OCI-LY3 (cell line): Measurements from ENCODE around the gene TTC17.

Source experiments
- EZH2phosphoT487 ChIP-seq: fragments of 200-600 bp; shearing (Covaris generic); IDR thresholded peaks from 2 replicates; pipeline ENCODE4 v1.6.1; 2018; ENCODE audit warnings: antibody characterized with exemption, mixed run types, low read depth
- TF ChIP-seq, protein P1 (sequence below): fragments of 200-600, 300-600 bp; sonication (generic); IDR thresholded peaks from 2 replicates; pipeline ENCODE4 v1.5.1; 2014; ENCODE audit warnings: antibody characterized with exemption, low read length, low read depth

DNA sequence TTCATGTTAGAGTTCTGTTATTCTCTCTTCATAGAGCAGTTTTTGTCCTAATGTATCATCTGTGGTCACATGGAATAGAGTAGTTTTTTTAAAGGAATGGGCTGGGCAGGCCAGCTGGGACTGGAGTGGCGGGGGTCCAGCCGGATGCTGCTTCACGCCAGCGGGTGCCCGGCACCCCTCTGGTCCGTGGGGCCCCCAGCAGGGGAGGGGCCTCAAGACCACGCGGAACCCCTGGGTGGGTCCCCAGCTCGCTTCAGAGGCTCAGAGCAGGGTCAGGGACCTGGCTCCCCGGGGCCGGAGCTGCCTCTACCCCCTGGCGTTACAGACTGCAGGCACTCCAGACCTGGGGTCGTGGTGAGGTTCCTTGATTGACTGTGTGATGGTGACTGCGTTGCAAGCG lies 162.8 kb downstream of the TTC17 start:
- TF ChIP-seq, protein P1, sequence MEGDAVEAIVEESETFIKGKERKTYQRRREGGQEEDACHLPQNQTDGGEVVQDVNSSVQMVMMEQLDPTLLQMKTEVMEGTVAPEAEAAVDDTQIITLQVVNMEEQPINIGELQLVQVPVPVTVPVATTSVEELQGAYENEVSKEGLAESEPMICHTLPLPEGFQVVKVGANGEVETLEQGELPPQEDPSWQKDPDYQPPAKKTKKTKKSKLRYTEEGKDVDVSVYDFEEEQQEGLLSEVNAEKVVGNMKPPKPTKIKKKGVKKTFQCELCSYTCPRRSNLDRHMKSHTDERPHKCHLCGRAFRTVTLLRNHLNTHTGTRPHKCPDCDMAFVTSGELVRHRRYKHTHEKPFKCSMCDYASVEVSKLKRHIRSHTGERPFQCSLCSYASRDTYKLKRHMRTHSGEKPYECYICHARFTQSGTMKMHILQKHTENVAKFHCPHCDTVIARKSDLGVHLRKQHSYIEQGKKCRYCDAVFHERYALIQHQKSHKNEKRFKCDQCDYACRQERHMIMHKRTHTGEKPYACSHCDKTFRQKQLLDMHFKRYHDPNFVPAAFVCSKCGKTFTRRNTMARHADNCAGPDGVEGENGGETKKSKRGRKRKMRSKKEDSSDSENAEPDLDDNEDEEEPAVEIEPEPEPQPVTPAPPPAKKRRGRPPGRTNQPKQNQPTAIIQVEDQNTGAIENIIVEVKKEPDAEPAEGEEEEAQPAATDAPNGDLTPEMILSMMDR = no peak
- TF ChIP-seq EZH2phosphoT487 = no peak
